HL-60/S4 (cell line): Measurements from ENCODE around the gene MYO9A.
"Not testable (repeated sequence)": the region's sequence is repeated elsewhere in the genome, so short reads cannot be mapped to it uniquely, and the experiment has no call there.

Source experiments
- in situ Hi-C: fragments of 300-500 bp; cut with MboI; formaldehyde crosslinking; loops from 2 replicates; pipeline ENCODE4 v1.14.3; 2022; ENCODE audit warnings: low sequenced_read_pairs

The MYO9A gene

GRCh38 chr15:72044956-72045355 is 73.0 kb downstream of the MYO9A start:
- in situ Hi-C loops: no loop called here

DNA sequence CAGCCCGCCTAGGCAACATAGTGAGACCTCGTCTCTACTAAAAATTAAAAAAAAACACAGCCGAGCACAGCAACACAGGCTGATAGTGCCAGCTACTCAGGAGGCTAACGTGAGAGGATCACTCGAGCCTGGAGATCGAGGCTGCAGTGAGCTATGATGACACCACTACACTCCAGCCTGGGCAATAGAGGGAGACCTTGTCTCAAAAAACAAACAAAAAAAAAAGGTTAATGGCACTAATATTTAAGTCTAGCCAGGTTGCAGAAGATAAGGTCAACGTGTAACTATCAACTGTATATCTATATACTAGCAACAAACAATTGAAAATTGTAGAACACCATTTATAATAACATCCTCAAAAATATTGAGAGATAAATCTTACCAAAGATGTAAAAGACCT is 75.1 kb downstream of the MYO9A start:
- in situ Hi-C loops: no loop called here

GRCh38 chr15:72042054-72042453 is 75.9 kb downstream of the MYO9A start:
- in situ Hi-C loops: no loop called here

DNA sequence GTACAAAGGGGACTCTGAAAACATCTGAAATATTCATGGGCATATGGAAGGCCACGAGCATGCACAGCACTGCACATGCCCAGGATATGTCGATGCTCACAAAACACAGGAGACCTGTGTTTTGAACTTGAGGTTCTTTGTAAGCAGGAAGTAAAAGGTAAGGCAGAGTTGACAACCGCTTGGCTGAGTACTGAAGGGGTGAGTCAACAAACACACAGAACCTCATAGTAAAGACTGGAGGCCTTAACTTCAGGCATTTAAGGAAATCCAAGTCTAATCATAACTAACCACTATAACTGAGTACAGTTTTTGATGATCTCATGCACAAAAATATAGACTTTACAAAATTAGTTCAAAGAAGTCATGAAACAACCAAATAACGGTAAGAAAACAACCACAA is 80.6 kb downstream of the MYO9A start:
- in situ Hi-C loops: no loop called here

GRCh38 chr15:72034859-72035650 is 82.9 kb downstream of the MYO9A start:
- in situ Hi-C loops: no loop called here

GRCh38 chr15:72034351-72034750 is 83.6 kb downstream of the MYO9A start:
- in situ Hi-C loops: no loop called here

- in situ Hi-C loops: no loop called here
Observed at GRCh38 chr15:72033711-72034110, 84.2 kb downstream of the MYO9A start.

DNA sequence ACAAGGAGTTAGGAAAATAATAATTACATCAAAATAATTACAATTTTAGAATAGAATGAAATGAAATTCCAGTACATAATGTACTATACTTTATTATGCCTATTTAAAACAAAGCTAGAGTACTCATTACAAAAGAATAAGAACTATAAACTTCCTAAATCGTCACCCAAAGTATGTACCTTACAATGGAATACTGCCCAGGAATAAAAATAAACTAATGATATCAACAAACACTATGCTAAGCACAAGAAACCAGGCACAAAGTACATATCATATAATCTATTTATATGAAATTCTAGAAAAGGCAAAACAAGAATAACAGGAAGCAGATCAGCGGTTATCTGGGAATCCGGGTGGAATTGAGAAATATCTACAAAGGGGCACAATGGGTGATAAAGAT is 84.7 kb downstream of the MYO9A start:
- in situ Hi-C loops: no loop called here

DNA sequence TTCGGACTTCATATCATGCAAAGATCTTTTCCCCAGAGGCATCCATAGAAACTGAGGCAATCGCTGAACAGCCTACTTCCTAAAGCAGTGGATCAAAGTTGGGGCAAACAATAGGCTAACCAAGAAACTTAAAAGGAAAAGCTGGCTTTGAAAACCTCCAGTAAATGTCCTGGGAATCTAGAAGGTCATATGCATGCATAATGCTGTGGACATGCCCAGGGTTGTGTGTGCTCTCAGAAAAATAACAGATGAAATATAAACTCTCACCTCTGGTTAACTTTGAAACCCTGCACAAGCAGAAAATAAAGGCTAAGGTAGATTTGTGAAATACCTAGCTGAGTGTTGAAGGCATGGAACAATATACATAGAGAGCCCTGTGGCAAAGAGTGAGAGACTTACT is 96.3 kb downstream of the MYO9A start:
- in situ Hi-C loops: no loop called here

- in situ Hi-C loops: no loop called here
Observed at GRCh38 chr15:72020799-72021198, 97.2 kb downstream of the MYO9A start.

DNA sequence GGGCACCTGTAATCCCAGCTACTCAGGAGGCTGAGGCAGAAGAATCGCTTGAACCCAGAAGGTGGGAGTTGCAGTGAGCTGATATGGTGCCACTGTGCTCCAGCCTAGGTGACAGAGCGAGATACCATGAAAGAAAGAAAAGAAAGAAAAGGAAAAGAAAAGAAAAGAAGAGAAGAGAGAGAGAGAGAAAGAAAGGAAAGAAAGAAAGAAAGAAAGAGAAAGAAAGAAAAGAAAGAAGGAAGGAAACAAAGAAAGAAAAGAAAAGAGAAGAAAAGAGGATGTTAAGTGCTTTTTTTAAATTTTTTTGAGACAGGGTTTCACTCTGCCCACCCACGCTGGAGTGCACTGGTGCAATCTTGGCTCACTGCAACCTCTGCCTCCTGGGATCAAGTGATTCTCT is 103.4 kb downstream of the MYO9A start:
- in situ Hi-C loops: not testable (repeated sequence)

DNA sequence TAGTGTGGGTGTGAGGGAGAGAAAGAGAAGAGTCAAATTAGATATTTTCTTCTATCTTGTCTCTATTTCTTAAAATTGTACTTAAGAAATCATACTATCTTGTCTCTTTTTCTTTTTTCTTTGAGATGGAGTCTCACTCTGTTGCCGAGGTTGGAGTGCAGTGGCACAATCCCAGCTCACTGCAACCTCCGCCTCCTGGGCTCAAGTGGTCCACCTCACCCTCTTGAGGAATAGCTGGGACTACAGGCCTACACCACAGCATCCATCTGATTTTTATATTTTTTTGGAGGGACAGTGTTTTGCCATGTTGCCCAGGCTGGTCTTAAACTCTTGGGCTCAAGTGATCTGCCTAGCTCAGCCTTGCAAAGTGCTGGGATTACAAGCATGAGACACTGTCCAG is 104.2 kb downstream of the MYO9A start:
- in situ Hi-C loops: no loop called here

GRCh38 chr15:72011302-72011942 is 106.5 kb downstream of the MYO9A start:
- in situ Hi-C loops: no loop called here

DNA sequence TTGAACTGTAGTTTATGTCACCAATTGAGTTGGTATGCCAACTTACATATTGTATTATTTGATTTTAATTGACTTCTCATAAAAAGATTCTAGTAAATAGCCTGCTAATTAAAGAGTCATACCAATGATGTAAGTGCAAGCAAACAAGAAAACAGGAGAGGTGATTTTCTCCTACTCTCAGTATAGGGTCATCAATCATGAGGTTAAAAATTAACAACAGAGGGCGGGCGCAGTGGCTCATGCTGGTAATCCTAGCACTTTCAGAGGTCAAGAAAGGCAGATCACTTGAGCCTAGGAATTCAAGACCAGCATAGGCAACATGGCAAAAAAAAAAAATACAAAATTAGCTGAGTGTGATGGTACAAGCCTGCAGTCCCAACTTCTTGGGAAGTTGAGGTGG is 108.7 kb downstream of the MYO9A start:
- in situ Hi-C loops: no loop called here

- in situ Hi-C loops: no loop called here
Observed at GRCh38 chr15:72006382-72006781, 111.6 kb downstream of the MYO9A start.

GRCh38 chr15:72005483-72005882 is 112.5 kb downstream of the MYO9A start:
- in situ Hi-C loops: no loop called here

GRCh38 chr15:71999807-72000206 is 118.1 kb downstream of the MYO9A start:
- in situ Hi-C loops: no loop called here

DNA sequence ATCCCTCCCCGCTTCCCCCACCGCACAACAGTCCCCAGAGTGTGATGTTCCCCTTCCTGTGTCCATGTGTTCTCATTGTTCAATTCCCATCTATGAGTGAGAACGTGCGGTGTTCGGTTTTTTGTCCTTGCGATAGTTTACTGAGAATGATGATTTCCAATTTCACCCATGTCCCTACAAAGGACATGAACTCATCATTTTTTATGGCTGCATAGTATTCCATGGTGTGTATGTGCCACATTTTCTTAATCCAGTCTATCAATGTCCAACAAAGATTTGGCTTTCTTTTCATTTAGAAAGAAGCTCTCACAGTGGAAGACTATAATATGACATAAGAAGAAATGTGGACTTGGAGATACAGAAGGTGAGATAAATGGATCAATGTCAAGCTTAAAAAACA is 119.2 kb downstream of the MYO9A start:
- in situ Hi-C loops: not testable (repeated sequence)

DNA sequence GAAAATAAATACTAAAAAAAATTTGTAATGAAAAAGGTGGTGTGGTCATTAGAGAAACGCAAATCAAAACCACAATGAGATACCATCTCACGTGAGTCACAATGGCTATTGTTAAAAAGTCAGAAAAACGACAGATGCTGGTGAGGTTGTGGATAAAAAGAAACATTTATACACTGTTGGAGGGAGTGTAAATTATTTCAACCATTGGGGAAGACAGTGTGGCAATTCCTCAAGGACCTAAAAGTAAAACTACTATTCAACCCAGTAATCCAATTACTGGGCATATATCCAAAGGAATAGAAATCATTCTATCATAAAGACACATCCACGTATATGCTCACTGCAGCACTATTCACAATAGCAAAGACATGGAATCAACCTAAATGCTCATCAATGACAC is 120.3 kb downstream of the MYO9A start:
- in situ Hi-C loops: no loop called here

GRCh38 chr15:71975816-71976150 is 142.2 kb downstream of the MYO9A start:
- in situ Hi-C loops: no loop called here

DNA sequence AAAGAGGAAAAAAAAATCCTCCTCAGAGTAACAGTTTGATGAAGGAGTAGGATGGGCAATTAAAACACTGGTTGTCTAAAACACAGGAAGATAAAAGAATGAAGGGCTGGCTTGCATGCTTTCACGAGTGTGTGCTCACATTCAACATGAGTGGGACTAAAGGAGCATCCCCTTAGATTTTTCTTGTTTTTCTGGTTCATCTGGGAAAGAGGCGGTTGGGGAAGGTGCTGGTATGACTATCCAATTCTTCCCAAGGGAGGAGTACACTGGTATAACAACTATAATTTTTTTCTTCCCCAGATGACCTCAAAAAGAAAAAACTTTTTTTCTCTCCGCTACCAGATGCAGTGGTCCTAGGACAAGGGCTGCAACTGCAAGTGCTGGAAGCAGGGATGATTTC is 143.7 kb downstream of the MYO9A start:
- in situ Hi-C loops: no loop called here

GRCh38 chr15:71973366-71973765 is 144.6 kb downstream of the MYO9A start:
- in situ Hi-C loops: no loop called here

GRCh38 chr15:71971905-71972304 is 146.0 kb downstream of the MYO9A start:
- in situ Hi-C loops: no loop called here
